Right lobe of liver (tissue), 6 donors: ENCODE results near the gene TRIP11. TPM values are rescaled to one million over a fixed set of nuclear protein-coding genes. Genes with fewer than 3 reads are reported as not detected.
A peak's percentile ranks its signal among the peaks of the same experiment; 100 is the strongest.

Experiments used
- ATAC-seq, 4 donors: fragments of 200-7000 bp; cut with Tn5 transposase; one replicate each; pipeline ENCODE4 v1.9.1; 2020; ENCODE audit warnings: mild to moderate bottlenecking in 4 of 4, moderate library complexity in 4 of 4
- DNase-seq, 3 donors: peaks; one replicate each; pipeline ENCODE4 v3.0.0-alpha.2; 2020
- H3K27ac ChIP-seq, 3 donors: fragments of 200-600 bp; one replicate each; pipeline ENCODE4 v1.8.0; 2022
- H3K27me3 ChIP-seq, 2 donors: fragments of 200-600 bp; one replicate each; pipeline ENCODE4 v1.8.0; 2022
- H3K36me3 ChIP-seq, 4 donors: fragments of 200-600 bp; sonication (generic) in 1 of 4; one replicate each; pipeline versions ENCODE4 v1.5.1 to v1.8.0; 2017 to 2022; ENCODE audit warnings: control low read depth in 1 of 4
- H3K4me1 ChIP-seq, 4 donors: fragments of 200-600 bp; sonication (generic) in 1 of 4; one replicate each; pipeline versions ENCODE4 v1.5.1 to v1.8.0; 2017 to 2022; ENCODE audit warnings: control low read depth in 1 of 4
- H3K4me3 ChIP-seq, 3 donors: fragments of 200-600 bp; one replicate each; pipeline ENCODE4 v1.8.0; 2022
- H3K9me3 ChIP-seq, 4 donors: fragments of 200-600 bp; sonication (generic) in 1 of 4; one replicate each; pipeline versions ENCODE4 v1.5.1 to v1.8.0; 2017 to 2022; ENCODE audit warnings: control low read depth in 1 of 4
- POLR2A ChIP-seq: fragments of 450-650 bp; IDR thresholded peaks from one replicate; pipeline ENCODE4 v1.6.1; 2017; ENCODE audit warnings: antibody characterized with exemption, mild to moderate bottlenecking
- WGBS: methylation state at CpG from one replicate; pipeline ENCODE4 v1.1.6; 2018; ENCODE audit warnings: low coverage, low lambda C conversion rate; ENCODE audit not compliant: insufficient coverage; ENCODE audit errors: missing lambda C conversion rate; 5-methylcytosine and 5-hydroxymethylcytosine counted together
- intact Hi-C, 2 donors: fragments of 100-400 bp; cut with DNase I; formaldehyde crosslinking; loops; one replicate each; pipeline versions ENCODE4 v1.11.2 to v1.14.1; 2022
- total RNA-seq, 6 experiments: library from RNA; depleted of rRNA in 2 of 6; stranded (reverse); fragments of >200 nt in 2 of 6; fragmentation: NEBNext Ultra II Directional in 3 of 6; extraction: Animal tissue kit (Norgen Biotek cat#: 25700) in 3 of 6; gene quantifications; one replicate each; pipeline versions ENCODE4 v1.1.0 to v1.2.4, GENCODE V29; 2016 to 2023
- TF ChIP-seq, protein P1 (sequence below), 4 donors: fragments of 200-600 bp in 3 of 4; fragments of 450-650 bp in 1 of 4; IDR thresholded peaks; one replicate each; pipeline versions ENCODE4 v1.5.1 to v1.8.0; 2016 to 2022; ENCODE audit warnings: antibody characterized with exemption in 4 of 4, mild to moderate bottlenecking in 2 of 4
- donor health status: DM: no; HTN: yes; CAD: no.
- donor health status: DM: no; HTN: no; CAD: no.
- donor health status: DM: no; HTN: no; CAD: no.
- donor health status: DM: no; HTN: yes; CAD: no.
- donor health status: DM: no; HTN: yes; CAD: no.

Gene TRIP11
- total RNA-seq, 6 experiments from 2014 or later, result 18.4 to 36.1 (median 33.2) TPM

DNA sequence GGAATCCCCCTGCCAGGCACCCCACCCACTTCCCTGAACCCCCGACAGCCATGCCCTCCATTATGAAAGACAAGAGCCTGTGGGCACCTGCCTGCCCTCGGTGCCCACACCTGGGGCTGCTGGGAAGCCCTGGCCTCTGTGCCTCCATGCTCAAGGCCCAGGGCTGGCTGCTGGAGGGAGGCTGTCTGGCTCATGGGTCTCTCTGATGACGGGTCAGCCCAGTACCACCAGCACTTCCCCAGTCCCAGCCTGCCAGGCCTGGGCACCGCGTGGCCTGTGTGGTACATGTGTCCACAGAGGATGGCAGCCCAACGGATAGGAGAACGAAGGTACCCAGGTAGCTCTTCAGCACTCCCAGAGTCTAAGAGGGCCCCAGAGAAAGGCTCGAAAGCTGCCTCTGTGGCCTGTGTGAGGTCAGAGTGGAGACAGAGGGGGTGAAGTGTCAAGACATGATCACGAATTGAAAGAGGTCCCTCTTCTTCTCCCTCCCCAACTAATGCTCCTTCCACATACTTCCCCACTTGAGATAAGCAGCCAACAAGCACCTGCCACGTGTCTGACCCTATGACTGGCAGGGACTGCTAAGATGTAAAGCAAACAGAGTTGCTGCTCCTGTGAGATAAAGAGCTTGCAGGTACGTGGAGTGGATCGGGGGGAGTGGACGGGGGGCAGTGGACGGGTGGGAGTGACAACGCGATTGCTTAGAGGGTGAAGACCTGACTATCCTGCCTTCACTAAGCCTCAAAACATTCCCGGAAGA, 113.5 kb downstream of the TRIP11 start:
- Histone ChIP-seq H3K4me1 (no peaks in the 10 kb centered on the region), H3K4me3 (no peak overlapping the region), H3K27ac (no peak overlapping the region), H3K36me3 (no peaks in the 10 kb centered on the region), H3K9me3 (no peaks in the 10 kb centered on the region), H3K27me3 (no peaks in the 10 kb centered on the region)
- TF ChIP-seq, protein P1, sequence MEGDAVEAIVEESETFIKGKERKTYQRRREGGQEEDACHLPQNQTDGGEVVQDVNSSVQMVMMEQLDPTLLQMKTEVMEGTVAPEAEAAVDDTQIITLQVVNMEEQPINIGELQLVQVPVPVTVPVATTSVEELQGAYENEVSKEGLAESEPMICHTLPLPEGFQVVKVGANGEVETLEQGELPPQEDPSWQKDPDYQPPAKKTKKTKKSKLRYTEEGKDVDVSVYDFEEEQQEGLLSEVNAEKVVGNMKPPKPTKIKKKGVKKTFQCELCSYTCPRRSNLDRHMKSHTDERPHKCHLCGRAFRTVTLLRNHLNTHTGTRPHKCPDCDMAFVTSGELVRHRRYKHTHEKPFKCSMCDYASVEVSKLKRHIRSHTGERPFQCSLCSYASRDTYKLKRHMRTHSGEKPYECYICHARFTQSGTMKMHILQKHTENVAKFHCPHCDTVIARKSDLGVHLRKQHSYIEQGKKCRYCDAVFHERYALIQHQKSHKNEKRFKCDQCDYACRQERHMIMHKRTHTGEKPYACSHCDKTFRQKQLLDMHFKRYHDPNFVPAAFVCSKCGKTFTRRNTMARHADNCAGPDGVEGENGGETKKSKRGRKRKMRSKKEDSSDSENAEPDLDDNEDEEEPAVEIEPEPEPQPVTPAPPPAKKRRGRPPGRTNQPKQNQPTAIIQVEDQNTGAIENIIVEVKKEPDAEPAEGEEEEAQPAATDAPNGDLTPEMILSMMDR (IDR thresholded peaks at IDR 0.05), result no peak
- TF ChIP-seq POLR2A, result no peak
- WGBS, result 68% methylated on average over 7 of the region's 17 CpGs
- peak in 1 of 4 donors; percentile 39 for ATAC-seq
- DNase-seq, result no peak
- intact Hi-C loops, result no loop called here

DNA sequence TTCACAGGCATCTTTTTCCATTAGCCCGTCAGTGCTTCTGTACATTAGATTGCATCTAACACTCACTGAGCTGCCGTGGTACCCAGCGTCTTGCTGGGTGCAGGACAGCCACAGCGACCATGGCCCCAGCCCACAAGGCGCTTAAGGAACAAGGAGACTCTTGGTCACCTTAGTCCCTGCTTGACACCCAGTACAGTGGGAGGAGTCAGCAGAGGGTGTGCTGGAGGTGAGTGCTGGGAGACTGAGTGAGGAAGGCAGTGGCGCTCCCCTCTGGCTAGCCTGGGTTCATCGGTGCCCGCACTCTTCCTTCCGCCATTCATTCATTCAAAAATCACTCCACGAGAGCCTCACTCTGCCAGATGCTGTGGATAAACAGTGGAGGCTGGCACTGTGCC, 114.1 kb downstream of the TRIP11 start:
- Histone ChIP-seq H3K4me1 (no peaks in the 10 kb centered on the region), H3K36me3 (no peaks in the 10 kb centered on the region), H3K27ac (no peak overlapping the region), H3K27me3 (no peaks in the 10 kb centered on the region), H3K9me3 (no peaks in the 10 kb centered on the region), H3K4me3 (no peak overlapping the region)
- intact Hi-C loops, result no loop called here
- no peak for TF ChIP-seq POLR2A
- TF ChIP-seq, protein P1 (IDR thresholded peaks at IDR 0.05), result no peak
- ATAC-seq (peak in 1 of 4 donors; percentile 22), DNase-seq (no peak)
- 57% methylated on average over 3 of the region's 10 CpGs for WGBS

DNA sequence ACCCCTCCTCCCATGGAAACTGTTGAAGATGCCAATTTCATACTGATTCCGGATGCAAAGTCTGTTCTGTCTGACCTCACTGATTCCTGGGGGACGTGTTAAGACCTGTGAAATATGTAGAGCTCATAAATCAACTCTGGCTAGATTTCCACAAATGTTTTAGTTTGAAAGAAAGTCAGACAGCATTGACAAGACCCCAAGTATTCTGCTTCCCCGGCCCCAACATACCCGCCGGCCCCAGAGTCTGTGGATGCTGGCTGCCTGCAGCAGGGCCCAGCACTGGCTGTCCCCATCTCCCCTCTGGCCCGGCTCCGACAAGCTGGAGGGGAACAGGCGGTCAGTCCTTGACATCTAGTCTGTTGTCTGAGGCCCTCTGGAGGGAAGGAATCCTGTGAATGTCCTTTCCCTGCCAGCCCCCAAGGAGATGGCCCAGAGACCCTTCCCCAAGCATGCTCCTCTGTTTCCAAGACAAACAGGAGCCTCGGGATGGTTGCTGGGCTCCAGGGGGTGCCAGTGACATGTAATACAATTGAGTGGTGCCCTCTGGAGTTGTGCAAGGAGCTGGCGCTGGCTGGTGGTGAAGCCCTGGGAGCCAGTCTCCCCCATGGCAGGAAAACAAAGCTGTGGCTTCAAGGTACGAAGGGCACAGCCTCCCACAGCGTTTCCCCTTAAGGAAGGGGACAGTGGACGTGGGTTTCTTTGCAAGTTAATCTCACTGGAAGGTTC, 114.7 kb downstream of the TRIP11 start:
- Histone ChIP-seq H3K27me3 (no peaks in the 10 kb centered on the region), H3K36me3 (no peaks in the 10 kb centered on the region), H3K4me3 (no peak overlapping the region), H3K27ac (no peak overlapping the region), H3K9me3 (no peaks in the 10 kb centered on the region), H3K4me1 (no peaks in the 10 kb centered on the region)
- peak in 2 of 4 donors; percentile 23 to 46 for ATAC-seq
- TF ChIP-seq, protein P1 (IDR thresholded peaks at IDR 0.05), result no peak
- no peak for TF ChIP-seq POLR2A
- intact Hi-C loops, result no loop called here
- DNase-seq, result no peak
- WGBS, result 40% methylated on average over 3 of the region's 13 CpGs

- 82% methylated on average over 3 of the region's 3 CpGs for WGBS
- H3K27ac ChIP-seq, result no peak overlapping the region
- peaks cover 0 to 8% (median 3%) of the 10 kb centered on the region in 4 donors for H3K4me1 ChIP-seq
- intact Hi-C loops, result no loop called here
- H3K9me3 ChIP-seq, result no peaks in the 10 kb centered on the region
- H3K27me3 ChIP-seq, result no peaks in the 10 kb centered on the region
- no peak for ATAC-seq
- no peaks in the 10 kb centered on the region for H3K36me3 ChIP-seq
- DNase-seq, result no peak
- no peak overlapping the region for H3K4me3 ChIP-seq
- TF ChIP-seq, protein P1 (IDR thresholded peaks at IDR 0.05), result no peak
- TF ChIP-seq POLR2A, result no peak
These were observed 119.3 kb downstream of the TRIP11 start for GRCh38 chr14:91920526-91920925.
